Measurements from ENCODE around the gene AARS2.
"Not testable (repeated sequence)": the region's sequence is repeated elsewhere in the genome, so short reads cannot be mapped to it uniquely, and the experiment has no call there.

AARS2 gene

GRCh38 chr6:44356487-44356886 lies 43.3 kb upstream of the AARS2 start:
- H3K27ac ChIP-seq (replicated peaks) = no peak overlapping the region
- TF ChIP-seq SPI1 (IDR thresholded peaks at IDR 0.05; ENCODE audit: borderline replicate concordance, low read depth) (peak; percentile 54; the same call in 1 of the 2 replicates), POLR2AphosphoS5 (IDR thresholded peaks at IDR 0.05; ENCODE audit: low read depth) (no peak)
- H3K4me3 ChIP-seq (replicated peaks; ENCODE audit: insufficient read depth, low read length) = no peak overlapping the region
- DNase-seq (ENCODE audit: low read depth in 1 of 2, low spot score in 1 of 2) = peak in 1 of 2 experiments; percentile 21
- no peaks in the 10 kb centered on the region for H3K27me3 ChIP-seq (ENCODE audit: insufficient read depth, poor library complexity, severe bottlenecking)

- TF ChIP-seq GABPA (IDR thresholded peaks at IDR 0.05; ENCODE audit: low read depth) = no peak
- DNase-seq (ENCODE audit: low read depth in 1 of 2, low spot score in 1 of 2) = no peak
- no peak overlapping the region for H3K4me3 ChIP-seq (replicated peaks; ENCODE audit: insufficient read depth, low read length)
- H3K27me3 ChIP-seq (ENCODE audit: insufficient read depth, poor library complexity, severe bottlenecking) = no peaks in the 10 kb centered on the region
- H3K27ac ChIP-seq (replicated peaks) = no peak overlapping the region
Measured at GRCh38 chr6:44355640-44356039, 42.5 kb upstream of the AARS2 start.

- Histone ChIP-seq H3K27me3 (ENCODE audit: insufficient read depth, poor library complexity, severe bottlenecking) (no peaks in the 10 kb centered on the region), H3K27ac (replicated peaks) (no peak overlapping the region), H3K4me3 (replicated peaks; ENCODE audit: insufficient read depth, low read length) (no peak overlapping the region)
- DNase-seq (ENCODE audit: low read depth in 1 of 2, low spot score in 1 of 2) = no peak
- TF ChIP-seq CTCF (IDR thresholded peaks at IDR 0.05; ENCODE audit: insufficient read depth, low read length) (no peak), SPI1 (IDR thresholded peaks at IDR 0.05; ENCODE audit: borderline replicate concordance, low read depth) (no peak)
Measured at GRCh38 chr6:44353336-44353735, 40.2 kb upstream of the AARS2 start.

- Histone ChIP-seq H3K27me3 (ENCODE audit: insufficient read depth, poor library complexity, severe bottlenecking) (no peaks in the 10 kb centered on the region), H3K27ac (replicated peaks) (no peak overlapping the region), H3K4me3 (replicated peaks; ENCODE audit: insufficient read depth, low read length) (no peak overlapping the region)
- TF ChIP-seq GABPA (IDR thresholded peaks at IDR 0.05; ENCODE audit: low read depth) (no peak), SPI1 (IDR thresholded peaks at IDR 0.05; ENCODE audit: borderline replicate concordance, low read depth) (no peak), POLR2AphosphoS5 (IDR thresholded peaks at IDR 0.05; ENCODE audit: low read depth) (no peak)
- no peak for DNase-seq (ENCODE audit: low read depth in 1 of 2, low spot score in 1 of 2)
Measured at GRCh38 chr6:44352259-44352658, 39.1 kb upstream of the AARS2 start.

- H3K4me3 ChIP-seq (replicated peaks; ENCODE audit: insufficient read depth, low read length); H3K27me3 ChIP-seq (ENCODE audit: insufficient read depth, poor library complexity, severe bottlenecking); H3K27ac ChIP-seq (replicated peaks); DNase-seq (ENCODE audit: low read depth in 1 of 2, low spot score in 1 of 2): not testable (repeated sequence)
Measured at GRCh38 chr6:44350650-44350994, 37.5 kb upstream of the AARS2 start.

DNA sequence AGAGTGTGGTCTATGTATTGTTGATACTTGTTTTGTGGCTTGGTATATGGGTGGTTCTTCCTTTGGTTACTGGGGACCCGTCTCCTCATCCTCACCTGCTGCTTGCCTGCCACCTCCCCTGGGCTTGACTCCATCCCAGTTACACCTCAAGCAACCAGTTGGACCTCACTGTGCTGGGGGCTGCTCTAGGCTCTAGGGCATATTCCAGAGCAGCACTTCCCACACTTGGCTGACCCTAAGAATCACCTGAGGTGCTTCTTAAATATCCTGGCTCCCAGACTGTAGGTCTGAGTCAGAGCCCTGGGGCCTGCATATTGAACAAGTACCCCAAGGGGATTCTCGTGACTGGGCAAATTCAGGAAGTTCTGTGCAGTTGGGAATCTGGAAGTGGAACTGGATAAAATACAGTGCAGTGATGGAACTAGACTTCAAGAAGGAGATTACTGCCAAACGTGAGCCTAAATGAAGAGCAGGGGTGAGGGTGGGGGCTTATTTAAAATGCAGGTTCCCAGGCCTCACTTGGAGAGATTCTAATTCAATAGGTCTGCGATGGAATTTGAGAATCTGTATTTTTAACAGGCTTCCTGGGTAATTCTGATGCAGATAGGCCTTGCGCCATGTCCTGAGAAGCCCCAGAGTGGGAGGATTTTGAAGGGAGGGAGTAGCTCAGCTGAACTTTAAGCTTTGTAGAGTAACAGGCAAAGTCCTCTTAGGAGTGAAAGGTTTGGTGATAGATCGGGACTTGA lies 36.9 kb upstream of the AARS2 start:
- Histone ChIP-seq H3K27me3 (ENCODE audit: insufficient read depth, poor library complexity, severe bottlenecking) (no peaks in the 10 kb centered on the region), H3K27ac (replicated peaks) (no peak overlapping the region), H3K4me3 (replicated peaks; ENCODE audit: insufficient read depth, low read length) (no peak overlapping the region)
- no peak for DNase-seq (ENCODE audit: low read depth in 1 of 2, low spot score in 1 of 2)
- TF ChIP-seq CTCF (IDR thresholded peaks at IDR 0.05; ENCODE audit: insufficient read depth, low read length) (no peak), SPI1 (IDR thresholded peaks at IDR 0.05; ENCODE audit: borderline replicate concordance, low read depth) (no peak), GABPA (IDR thresholded peaks at IDR 0.05; ENCODE audit: low read depth) (no peak), POLR2AphosphoS5 (IDR thresholded peaks at IDR 0.05; ENCODE audit: low read depth) (no peak)
- TF ChIP-seq, protein P1, sequence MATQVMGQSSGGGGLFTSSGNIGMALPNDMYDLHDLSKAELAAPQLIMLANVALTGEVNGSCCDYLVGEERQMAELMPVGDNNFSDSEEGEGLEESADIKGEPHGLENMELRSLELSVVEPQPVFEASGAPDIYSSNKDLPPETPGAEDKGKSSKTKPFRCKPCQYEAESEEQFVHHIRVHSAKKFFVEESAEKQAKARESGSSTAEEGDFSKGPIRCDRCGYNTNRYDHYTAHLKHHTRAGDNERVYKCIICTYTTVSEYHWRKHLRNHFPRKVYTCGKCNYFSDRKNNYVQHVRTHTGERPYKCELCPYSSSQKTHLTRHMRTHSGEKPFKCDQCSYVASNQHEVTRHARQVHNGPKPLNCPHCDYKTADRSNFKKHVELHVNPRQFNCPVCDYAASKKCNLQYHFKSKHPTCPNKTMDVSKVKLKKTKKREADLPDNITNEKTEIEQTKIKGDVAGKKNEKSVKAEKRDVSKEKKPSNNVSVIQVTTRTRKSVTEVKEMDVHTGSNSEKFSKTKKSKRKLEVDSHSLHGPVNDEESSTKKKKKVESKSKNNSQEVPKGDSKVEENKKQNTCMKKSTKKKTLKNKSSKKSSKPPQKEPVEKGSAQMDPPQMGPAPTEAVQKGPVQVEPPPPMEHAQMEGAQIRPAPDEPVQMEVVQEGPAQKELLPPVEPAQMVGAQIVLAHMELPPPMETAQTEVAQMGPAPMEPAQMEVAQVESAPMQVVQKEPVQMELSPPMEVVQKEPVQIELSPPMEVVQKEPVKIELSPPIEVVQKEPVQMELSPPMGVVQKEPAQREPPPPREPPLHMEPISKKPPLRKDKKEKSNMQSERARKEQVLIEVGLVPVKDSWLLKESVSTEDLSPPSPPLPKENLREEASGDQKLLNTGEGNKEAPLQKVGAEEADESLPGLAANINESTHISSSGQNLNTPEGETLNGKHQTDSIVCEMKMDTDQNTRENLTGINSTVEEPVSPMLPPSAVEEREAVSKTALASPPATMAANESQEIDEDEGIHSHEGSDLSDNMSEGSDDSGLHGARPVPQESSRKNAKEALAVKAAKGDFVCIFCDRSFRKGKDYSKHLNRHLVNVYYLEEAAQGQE (IDR thresholded peaks at IDR 0.05; ENCODE audit: insufficient replicate concordance, low read depth) = no peak

GRCh38 chr6:44346818-44347217 lies 33.7 kb upstream of the AARS2 start:
- DNase-seq (ENCODE audit: low read depth in 1 of 2, low spot score in 1 of 2); H3K27ac ChIP-seq (replicated peaks); H3K27me3 ChIP-seq (ENCODE audit: insufficient read depth, poor library complexity, severe bottlenecking); H3K4me3 ChIP-seq (replicated peaks; ENCODE audit: insufficient read depth, low read length): not testable (repeated sequence)

Data from HL-60 (cell line).